Measurements from ENCODE around the gene ZNF718.
"Not testable (repeated sequence)": the region's sequence is repeated elsewhere in the genome, so short reads cannot be mapped to it uniquely, and the experiment has no call there.

The ZNF718 gene

GRCh38 chr4:124275-125081, at the start of gene ZNF718:
Gene ZNF718 (plus strand): TSS chr4:124501. CDS start chr4:124671, 170 bp downstream.
- peak; percentile 88 for DNase-seq

- DNase-seq, result no peak
Measured at GRCh38 chr4:85951-86350, 38.4 kb upstream of the ZNF718 start.

DNA sequence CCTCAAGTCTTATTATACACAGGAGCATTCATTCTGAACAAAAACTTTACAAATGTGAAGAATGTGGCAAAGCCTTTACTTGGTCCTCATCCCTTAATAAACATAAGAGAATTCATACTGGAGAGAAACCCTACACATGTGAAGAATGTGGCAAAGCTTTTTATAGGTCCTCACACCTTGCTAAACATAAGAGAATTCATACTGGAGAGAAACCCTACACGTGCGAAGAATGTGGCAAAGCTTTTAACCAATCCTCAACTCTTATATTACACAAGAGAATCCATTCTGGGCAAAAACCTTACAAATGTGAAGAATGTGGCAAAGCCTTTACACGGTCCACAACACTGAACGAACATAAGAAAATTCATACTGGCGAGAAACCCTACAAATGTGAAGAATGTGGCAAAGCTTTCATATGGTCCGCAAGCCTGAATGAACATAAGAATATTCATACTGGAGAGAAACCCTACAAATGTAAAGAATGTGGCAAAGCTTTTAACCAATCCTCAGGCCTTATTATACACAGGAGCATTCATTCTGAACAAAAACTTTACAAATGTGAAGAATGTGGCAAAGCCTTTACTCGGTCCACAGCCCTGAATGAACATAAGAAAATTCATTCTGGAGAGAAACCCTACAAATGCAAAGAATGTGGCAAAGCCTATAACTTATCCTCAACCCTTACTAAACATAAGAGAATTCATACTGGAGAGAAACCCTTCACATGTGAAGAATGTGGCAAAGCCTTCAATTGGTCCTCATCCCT, 37.6 kb upstream of the ZNF718 start:
- DNase-seq, result not testable (repeated sequence)

DNA sequence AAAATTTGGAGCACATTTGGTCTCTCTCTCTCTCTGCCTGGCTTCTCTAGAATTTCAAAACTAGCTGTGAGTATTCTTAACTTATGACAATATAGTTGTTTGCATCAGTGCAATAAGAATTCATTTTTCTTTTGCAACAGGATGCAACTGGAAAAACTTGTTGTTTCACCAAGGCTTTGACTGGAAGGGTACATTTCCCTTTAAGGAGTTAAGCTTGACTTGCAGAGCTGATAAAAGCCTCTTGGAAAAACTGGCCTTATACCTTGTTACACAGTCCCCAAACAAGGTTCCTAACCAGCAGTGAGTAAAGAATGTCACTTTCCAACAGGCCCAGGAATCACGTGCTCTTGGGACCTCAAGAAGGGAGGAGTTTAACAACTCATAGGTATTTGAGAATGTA, 25.9 kb upstream of the ZNF718 start:
- no peak for DNase-seq

GRCh38 chr4:99863-100262, 24.4 kb upstream of the ZNF718 start:
- no peak for DNase-seq

GRCh38 chr4:107083-107443, 17.2 kb upstream of the ZNF718 start:
- no peak for DNase-seq

DNA sequence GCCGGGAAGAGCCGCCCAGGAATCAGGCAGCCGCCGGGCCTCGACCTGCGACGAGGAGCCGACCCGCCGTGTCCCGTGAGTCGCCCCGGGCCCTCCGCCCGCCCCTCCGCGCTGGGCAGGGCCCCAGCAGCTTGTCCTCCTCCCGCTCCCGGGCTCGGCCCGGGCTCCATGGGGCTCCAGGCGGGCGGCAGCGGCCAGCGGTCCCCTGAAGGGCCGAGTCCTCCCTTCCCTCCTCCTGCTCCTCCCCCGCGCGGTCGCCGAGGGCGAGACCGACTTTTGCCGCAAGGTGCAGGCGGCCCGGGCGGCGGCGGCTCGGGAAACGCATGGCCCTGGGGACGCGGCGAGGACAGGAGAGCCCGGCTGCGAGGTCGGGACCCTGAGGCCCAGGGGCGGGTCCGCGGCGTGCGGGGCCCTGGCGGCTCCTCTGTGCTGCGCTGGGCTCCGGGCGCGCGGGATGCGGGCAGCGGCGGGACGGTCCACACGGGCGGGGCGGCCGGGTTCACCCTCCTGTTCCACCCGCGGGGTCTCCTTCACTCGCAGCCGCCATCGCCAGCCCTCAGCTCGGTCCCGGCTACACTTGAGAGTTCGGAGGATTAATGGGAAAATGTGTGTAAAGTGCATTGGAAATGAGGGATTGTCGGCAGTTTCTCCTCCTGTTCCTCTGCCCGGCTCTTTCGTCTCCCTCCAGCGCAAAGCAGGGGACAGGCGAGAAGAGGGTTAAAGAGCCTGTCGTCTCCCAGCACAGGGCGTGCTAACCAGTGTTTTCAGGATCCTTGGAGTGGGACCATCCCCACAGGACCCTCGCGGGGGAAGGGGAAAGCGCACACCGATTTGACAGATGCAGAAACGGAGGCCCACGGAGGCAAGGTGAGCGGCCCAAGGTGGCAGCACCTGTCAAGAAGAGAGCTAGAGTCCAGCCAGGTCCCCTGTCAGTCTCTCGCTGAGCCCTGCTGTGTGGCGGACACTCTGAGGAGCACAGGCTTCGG, 16.6 kb upstream of the ZNF718 start:
- no peak for DNase-seq

DNA sequence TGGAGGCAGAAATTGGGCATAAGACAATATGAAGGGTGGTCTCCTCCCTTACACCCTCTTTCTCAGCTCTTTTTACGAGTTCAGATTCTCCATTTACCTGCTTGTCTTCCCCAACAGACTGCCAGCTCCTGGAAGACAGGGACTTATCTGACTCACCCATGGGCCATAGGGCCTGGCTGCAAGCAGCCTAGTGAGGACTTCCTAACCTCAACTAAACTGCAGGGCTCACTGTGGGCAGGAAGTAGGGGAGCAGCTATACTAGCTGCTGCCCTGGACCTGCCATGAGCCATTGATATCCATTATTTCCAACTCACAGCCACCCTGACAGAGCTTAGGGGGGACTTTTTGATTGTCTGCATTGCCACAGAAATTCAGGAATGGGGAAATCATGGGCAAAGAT, 11.5 kb upstream of the ZNF718 start:
- no peak for DNase-seq

GRCh38 chr4:113732-114131, 10.6 kb upstream of the ZNF718 start:
- no peak for DNase-seq

- DNase-seq, result no peak
Measured at GRCh38 chr4:114149-114548, 10.2 kb upstream of the ZNF718 start.

DNA sequence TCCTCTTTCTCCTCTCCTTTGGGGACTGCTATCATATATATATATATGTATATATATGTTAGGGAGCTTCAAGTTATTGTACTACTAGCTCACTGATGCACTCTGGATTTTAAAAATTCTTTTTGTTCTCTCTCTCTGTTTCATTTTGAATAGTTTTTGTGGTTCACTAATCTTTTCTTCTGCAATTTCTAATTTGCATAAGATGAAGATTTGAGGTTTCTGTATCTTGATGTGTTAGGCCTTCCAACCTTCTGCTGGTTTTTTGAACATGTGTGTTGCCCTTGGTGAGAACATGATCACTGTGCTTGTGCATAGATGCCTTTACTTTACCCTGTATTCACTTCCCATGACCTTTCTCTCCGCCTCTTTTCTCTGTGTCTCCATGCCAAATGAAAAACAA, 7.8 kb upstream of the ZNF718 start:
- no peak for DNase-seq

- no peak for DNase-seq
Measured at GRCh38 chr4:120616-121015, 3.7 kb upstream of the ZNF718 start.

DNA sequence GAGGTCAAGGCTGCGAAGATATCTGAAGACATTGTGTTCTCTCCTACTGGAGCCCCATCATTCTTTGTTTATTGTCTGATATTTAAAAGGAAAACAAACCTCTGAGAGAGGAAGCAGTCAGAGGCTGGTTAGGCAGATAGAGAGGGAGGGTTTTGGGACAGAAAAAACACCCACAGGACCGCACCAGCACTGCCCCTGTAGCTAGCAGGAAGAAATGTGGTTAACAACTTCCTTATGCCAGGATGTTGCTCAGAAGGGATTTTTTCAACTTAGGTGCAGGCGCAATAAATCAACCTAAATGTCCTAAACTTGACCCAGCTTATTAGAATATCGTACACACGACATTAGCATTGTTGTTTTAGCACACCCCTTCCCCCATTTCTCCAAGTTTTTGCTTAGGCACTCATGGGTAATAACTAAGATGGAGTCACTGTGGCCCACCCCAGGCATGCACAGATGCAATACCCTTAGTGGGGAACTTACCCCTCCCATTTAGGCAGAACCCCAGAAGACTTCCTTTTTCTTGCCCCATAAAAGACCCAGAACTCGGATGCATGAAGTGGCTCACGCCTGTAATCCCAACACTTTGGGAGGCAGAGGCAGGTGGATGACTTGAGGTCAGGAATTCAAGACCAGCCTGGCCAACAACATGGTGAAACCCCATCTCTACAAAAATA, 2.8 kb upstream of the ZNF718 start:
- DNase-seq, result peak; percentile 34

DNA sequence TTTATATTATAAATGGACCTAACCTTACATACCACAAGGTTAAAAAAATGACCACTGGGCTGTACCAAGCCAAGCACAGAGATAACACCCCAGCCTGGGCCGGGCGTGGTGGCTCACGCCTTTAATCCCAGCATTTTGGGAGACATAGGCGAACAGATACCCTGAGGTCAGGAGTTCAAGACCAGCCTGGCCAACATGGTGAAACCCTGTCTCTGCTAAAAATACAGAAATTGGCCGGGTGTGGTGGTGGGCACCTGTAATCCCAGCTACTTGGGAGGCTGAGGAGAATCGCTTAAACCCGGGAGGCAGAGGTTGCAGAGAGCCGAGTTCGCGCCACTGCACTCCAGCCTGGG, 403 bp upstream of the ZNF718 start:
- DNase-seq, result not testable (repeated sequence)

- peak; percentile 10 for DNase-seq
Measured at GRCh38 chr4:125091-125771, 930 bp downstream of the ZNF718 start.

GRCh38 chr4:125833-126232, 1.5 kb downstream of the ZNF718 start:
- DNase-seq, result no peak

DNA sequence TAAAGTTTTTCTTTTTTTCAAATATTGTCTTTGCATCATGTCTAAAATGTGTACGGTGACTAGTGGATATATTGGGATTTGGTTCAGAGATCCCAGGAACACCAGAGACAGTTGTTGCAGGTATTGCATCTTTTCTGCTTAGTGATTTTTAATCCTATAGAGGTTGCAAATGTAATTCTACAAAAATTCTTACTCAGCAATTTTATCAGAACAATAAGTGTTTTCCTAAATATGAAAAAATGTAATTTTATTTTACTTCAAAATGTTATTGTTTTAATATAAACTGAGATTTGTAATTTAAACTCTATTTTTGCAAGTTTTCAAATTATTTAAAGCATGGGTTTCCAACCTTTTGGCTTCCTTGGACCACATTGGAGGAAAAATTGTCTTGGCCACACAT, 8.2 kb downstream of the ZNF718 start:
- DNase-seq, result no peak

- DNase-seq, result no peak
Measured at GRCh38 chr4:138935-139334, 14.6 kb downstream of the ZNF718 start.

DNA sequence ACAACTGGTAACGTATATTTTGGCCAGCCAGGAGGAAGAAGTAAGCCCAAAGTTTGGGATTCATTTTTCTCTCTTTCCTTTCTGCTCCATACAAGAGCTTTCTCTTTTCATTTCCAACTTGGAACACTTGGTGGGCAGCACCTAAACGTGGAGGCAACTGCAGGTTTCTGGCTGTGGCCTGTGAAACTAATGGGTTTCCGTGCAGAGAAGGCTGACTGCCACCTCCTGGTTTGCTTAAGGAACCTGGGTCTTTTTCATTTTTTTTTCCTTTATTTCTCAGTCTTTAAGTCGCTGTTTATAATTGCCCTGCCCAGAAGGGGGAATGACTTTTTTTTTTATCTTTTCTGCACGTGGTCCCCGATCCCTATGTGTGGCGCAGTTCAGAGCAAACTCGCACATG, 15.4 kb downstream of the ZNF718 start:
- no peak for DNase-seq

- no peak for DNase-seq
Measured at GRCh38 chr4:146621-147020, 22.3 kb downstream of the ZNF718 start.

GRCh38 chr4:147233-147632, 22.9 kb downstream of the ZNF718 start:
- no peak for DNase-seq
